Peyer's patch (tissue), 4 donors: ENCODE data around the gene NIPAL4.

Experiments used
- POLR2A ChIP-seq, 2 donors: fragments of 450-650 bp; IDR thresholded peaks; one replicate each; pipeline ENCODE4 v1.5.1; 2017; ENCODE audit warnings: antibody characterized with exemption in 2 of 2, mild to moderate bottlenecking in 2 of 2, moderate library complexity in 2 of 2
- TF ChIP-seq, protein P1 (sequence below), 6 experiments: fragments of 450-650 bp in 4 of 6; fragments of 200-600 bp in 2 of 6; sonication (generic) in 1 of 6; IDR thresholded peaks; one replicate each; pipeline ENCODE4 v1.5.1; 2017 to 2019; ENCODE audit warnings: antibody characterized with exemption in 6 of 6, mild to moderate bottlenecking in 3 of 6, moderate library complexity in 1 of 6

DNA sequence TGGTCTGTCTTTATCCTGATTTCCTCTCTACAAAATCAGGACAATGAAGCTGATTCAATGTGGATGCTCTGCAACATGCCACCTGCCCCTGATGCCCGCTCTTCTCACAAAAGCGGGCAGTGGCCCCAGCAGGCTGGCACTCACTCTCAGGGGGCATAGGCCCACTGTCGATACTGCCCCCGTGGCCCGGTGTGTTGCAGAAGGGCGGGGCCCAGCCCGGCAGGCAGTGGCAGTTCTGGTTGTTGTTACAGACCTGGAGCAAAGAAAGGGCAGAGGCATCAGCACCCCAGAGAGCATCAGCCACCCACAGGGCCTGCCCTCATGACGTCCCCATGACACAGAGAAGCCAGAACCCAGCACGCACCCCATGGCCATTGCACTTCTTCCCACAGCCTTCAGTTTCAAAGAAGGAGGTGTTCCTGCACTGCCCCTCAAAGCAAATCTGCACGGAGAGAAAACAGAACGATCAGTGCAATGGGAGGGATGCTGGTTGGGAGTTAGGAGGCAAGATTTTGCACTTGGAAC is 31.5 kb downstream of the NIPAL4 start:
- TF ChIP-seq, protein P1, sequence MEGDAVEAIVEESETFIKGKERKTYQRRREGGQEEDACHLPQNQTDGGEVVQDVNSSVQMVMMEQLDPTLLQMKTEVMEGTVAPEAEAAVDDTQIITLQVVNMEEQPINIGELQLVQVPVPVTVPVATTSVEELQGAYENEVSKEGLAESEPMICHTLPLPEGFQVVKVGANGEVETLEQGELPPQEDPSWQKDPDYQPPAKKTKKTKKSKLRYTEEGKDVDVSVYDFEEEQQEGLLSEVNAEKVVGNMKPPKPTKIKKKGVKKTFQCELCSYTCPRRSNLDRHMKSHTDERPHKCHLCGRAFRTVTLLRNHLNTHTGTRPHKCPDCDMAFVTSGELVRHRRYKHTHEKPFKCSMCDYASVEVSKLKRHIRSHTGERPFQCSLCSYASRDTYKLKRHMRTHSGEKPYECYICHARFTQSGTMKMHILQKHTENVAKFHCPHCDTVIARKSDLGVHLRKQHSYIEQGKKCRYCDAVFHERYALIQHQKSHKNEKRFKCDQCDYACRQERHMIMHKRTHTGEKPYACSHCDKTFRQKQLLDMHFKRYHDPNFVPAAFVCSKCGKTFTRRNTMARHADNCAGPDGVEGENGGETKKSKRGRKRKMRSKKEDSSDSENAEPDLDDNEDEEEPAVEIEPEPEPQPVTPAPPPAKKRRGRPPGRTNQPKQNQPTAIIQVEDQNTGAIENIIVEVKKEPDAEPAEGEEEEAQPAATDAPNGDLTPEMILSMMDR (IDR thresholded peaks at IDR 0.05), result no peak
- TF ChIP-seq POLR2A (IDR thresholded peaks at IDR 0.05), result no peak
